Measurements from ENCODE around the gene STK11IP. TPM values are rescaled to one million over a fixed set of nuclear protein-coding genes. Genes with fewer than 3 reads are reported as not detected.

STK11IP gene
- total and polyA plus RNA-seq, 2 of the 13 experiments (the other 11 are each of a cell fraction or from before 2014, with no cell fraction given): 12.8 to 24.0 TPM

DNA sequence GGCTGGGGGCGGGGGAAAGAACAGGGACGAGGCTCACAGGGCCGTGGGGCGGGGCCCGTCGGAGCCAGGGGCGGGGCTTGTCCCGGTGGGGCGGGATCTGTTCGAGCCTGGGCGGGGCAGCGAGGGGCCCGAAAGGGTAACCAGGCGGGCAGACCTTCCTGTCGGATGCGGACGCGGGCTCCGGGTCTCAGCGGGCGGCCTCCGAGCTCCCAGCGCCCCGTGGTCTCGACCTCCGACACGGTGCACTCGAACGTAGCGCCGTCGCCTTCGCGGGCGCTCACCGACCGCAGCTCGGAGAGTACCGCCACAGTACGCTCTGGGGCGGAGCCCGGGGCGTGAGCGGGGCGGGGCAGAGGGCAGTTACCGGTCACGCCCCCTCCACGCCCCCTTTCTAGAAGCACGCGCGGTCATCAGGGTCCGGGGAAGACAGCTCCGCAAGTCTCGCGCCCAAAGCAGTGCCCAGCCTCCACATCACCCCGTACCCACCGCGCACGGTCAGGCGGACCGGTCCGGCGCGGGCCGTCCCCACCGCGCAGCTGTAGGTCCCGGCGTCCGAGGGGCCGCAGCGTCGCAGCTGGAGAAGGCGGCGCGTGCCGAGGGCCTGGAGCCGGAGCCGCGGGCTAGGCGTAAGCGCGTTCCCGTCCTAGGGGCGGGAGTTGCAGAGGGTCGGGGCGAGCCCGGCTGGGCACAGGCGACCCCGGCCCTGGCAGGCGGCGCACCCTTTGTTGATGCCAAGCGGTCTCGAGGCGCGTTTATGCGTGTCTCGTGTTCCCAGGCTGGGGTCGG, 45.1 kb upstream of the STK11IP start (continued):
- TF ChIP-seq TCF12 (IDR thresholded peaks at IDR 0.05): no peak
- no peak for TF ChIP-seq TCF12 (CRISPR knock-in tag; IDR thresholded peaks at IDR 0.05)
- no peak for TF ChIP-seq RARG (CRISPR knock-in tag; IDR thresholded peaks at IDR 0.05; ENCODE audit: low read depth)
- peak; percentile 55 for TF ChIP-seq ZFX (CRISPR knock-in tag; IDR thresholded peaks at IDR 0.05; ENCODE audit: low read depth)
- TF ChIP-seq ZMAT3 (CRISPR knock-in tag; conservative IDR thresholded peaks at IDR 0.05): peak; percentile 78
- peak; percentile 81; the same call in 1 of the 2 replicates for TF ChIP-seq ZNF83 (CRISPR knock-in tag; IDR thresholded peaks at IDR 0.05; ENCODE audit: borderline replicate concordance)
- TF ChIP-seq KMT2B (CRISPR knock-in tag; IDR thresholded peaks at IDR 0.05): no peak
- TF ChIP-seq MEF2D (CRISPR knock-in tag; IDR thresholded peaks at IDR 0.05): no peak; the same call in 1 of the 2 replicates
- peak; percentile 66 for TF ChIP-seq TOPORS (CRISPR knock-in tag; IDR thresholded peaks at IDR 0.05)
- peak; percentile 81; the same call in 1 of the 2 replicates for TF ChIP-seq SAFB2 (CRISPR knock-in tag; IDR thresholded peaks at IDR 0.05; ENCODE audit: borderline replicate concordance, low read depth)
- TF ChIP-seq ZHX2 (IDR thresholded peaks at IDR 0.05; ENCODE audit: low read depth): peak; percentile 11; the same call in 1 of the 2 replicates
- no peak for TF ChIP-seq ZHX2 (CRISPR knock-in tag; IDR thresholded peaks at IDR 0.05; ENCODE audit: borderline replicate concordance)
- TF ChIP-seq NFKB2 (CRISPR knock-in tag; IDR thresholded peaks at IDR 0.05; ENCODE audit: borderline replicate concordance): peak; percentile 97; the same call in 1 of the 2 replicates
- TF ChIP-seq ATF7 (IDR thresholded peaks at IDR 0.05): no peak
- peak; percentile 64; the same call in 1 of the 2 replicates for TF ChIP-seq ATF7 (CRISPR knock-in tag; IDR thresholded peaks at IDR 0.05)
- TF ChIP-seq ZNF484 (CRISPR knock-in tag; IDR thresholded peaks at IDR 0.05; ENCODE audit: borderline replicate concordance, low read depth): no peak
- TF ChIP-seq REST (IDR thresholded peaks at IDR 0.05; ENCODE audit: borderline replicate concordance in 1 of 2, low read depth in 1 of 2, low read length in 2 of 2): peak in 1 of 2 experiments; percentile 13; a peak in 1 of 4 replicates

Data from HepG2 (cell line).